ENCODE data around the gene SMG1.
"Not testable (repeated sequence)": the region's sequence is repeated elsewhere in the genome, so short reads cannot be mapped to it uniquely, and the experiment has no call there.

The SMG1 gene

GRCh38 chr16:18925986-18926865 lies at the start of gene SMG1:
SMG1 (minus strand) TSS chr16:18926408; CDS start chr16:18926041, 367 bp downstream.
- not testable (repeated sequence) for FAIRE-seq

- no peak for FAIRE-seq
Observed at GRCh38 chr16:18975109-18975508, 48.9 kb upstream of the SMG1 start.

DNA sequence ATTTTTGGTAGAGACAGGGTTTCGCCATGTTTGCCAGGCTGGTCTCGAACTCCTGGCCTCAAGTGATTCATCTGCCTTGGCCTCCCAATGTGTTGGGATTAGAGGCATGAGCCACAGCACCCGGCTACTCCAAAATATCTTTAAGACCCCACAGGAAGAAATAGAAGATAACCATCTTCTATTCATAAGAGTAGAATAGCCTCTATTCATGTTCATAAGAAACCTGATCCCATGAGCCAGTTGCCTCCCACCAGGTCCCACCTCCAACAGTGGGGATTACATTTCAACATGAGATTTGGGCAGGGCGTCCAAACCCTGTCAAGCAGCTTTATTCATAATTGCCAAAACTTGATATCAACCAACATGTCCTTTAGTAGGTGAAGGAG lies 43.6 kb upstream of the SMG1 start:
- FAIRE-seq = no peak

DNA sequence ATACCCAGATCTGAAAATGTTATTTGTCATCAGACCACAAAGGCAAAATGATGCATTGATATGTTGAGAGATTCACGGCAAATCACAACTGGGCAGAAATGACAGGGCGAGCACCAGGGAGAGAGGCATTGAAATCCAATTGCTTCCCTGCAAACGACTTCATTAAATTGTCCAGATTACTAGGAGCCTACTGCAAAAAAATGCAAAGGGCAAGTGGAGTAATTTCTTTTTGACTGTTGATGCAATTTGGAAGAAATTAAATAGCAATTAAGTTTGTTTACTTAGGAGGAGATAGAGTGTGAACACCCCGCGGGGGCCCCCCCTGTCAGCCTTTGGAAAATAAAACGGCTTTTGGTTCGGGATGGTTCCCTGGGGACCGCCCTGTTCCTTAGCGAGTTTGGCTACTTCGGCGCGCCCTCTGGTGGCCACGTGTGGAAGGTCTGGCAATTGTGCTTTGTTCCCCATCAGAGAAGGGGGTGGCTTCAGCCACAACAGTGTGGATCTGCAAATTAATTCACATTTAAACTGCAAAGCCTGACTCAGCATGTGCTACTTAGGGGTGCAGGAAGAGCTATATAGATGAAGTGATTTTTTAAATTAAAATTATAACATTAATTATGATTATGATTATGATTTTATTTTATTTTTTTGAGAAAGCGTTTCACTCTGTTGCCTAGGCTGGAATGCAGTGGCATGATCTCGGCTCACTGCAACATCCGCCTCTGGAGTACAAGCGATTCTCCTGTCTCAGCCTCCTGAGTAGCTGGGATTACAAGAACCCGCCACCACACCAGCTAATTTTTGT lies 43.0 kb upstream of the SMG1 start:
- no peak for FAIRE-seq

GRCh38 chr16:18966791-18967190 lies 40.6 kb upstream of the SMG1 start:
- no peak for FAIRE-seq

DNA sequence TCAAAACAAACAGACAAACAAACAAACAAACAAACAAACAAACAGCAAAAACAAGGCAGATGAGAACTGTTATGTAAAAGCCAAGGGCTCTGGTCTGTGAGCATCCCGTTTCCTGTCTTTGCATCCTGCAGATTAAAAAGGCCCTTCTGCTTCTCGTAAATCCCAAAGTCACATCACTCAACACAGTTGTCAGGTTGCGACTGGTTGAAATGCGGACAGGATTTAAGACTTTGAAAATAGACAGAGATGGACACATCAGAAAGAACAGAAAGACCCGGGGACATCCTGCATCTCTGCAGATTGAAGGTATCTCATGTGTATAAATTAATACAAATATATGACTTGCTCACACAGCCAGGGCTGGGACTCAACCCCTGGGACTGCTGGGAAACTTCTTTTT lies 39.3 kb upstream of the SMG1 start:
- no peak for FAIRE-seq

DNA sequence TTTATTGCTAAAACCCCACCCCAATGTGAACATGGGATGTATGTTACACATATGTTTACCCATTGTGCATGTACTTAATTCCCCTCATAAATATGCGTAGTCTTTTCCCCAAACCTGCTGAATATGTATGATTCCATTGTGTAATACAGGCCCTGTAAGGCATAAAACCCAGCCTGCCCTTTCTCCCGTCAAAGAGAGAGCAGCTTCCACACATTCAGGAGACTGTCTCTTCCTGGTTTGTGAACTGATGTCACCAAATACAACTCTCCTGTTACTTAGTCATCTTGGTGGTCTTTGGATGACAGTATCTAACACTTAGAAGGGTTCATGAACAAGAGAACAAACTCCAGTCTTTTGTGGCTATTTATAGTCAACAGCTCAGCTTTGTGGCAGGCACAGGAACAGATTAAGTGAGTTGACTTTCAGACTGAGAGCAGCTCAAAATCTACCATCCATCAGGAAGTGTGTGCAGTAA lies 32.9 kb upstream of the SMG1 start:
- FAIRE-seq = no peak

GRCh38 chr16:18958621-18959029 lies 32.4 kb upstream of the SMG1 start:
- no peak for FAIRE-seq

DNA sequence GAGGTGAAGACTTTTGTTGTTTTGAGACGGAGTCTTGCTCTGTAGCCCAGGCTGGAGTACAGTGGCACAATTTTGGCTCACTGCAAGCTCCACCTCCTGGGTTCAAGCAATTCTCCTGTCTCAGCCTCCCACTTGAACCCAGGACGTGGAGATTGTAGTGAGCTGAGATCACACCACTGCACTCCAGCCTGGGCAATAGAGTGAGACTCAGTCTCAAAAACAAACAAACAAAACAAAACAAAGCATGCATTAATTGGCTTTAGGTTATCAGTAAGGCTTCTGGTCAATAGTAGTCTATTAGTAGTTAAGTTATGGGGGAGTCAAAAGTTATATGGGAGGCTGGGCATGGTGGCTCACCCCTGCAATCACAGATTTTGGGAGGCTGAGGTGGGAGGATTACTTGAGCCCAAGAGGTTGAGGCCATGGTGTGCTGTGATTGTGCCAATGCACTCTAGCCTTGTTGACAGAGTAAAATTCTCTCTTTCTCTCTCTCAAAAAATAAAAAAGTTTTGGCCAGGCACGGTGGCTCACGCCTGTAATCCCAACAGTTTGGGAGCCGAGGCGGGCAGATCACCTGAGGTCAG lies 30.5 kb upstream of the SMG1 start:
- not testable (repeated sequence) for FAIRE-seq

DNA sequence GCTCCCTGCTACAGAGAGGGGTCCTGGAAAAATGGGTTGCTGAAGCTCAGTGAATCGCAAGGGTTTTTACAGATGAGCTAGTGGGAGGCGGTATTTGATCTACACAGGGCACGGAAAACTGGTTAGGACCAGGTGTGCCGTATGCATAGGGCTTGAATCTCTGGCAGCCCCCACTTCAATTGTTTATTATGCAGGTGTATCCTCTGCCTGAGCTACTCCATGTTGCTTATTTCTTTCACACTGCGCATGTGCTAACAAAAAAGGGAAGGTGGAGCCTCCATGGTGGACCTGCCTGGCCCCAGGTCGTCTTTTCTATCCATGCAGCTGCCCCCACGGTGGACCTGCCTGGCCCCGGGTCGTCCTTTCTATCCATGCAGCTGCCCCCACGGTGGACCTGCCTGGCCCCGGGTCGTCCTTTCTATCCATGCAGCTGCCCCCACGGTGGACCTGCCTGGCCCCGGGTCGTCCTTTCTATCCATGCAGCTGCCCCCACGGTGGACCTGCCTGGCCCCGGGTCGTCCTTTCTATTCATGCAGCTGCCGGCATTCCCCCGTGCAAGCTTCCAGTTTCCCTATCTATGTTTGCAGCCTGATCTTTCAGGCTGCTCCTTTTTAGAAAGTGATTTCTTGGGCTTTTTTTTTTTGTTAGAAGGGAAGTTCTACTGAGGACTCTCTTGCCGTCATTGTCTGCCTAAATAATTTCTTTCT lies 29.8 kb upstream of the SMG1 start:
- FAIRE-seq = not testable (repeated sequence)

DNA sequence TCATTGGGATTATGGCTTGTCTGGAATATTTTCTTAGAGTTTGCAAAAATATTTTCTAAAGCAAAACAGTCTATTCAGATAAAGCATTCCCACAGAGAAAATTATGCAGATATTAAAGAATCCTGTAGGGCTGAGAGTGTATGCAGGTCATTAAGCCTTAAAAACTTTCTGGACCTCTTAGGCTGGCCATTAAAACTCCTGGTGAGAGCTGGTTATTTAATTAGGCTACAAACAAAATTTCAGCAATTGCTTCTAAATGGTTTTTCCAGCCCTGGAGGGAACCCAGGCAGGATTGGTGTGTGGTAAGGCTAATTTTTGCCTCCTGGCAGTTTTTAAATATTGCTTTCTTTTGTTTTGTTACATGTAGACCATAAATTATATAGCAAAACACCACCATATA lies 27.3 kb upstream of the SMG1 start:
- no peak for FAIRE-seq

GRCh38 chr16:18950469-18951185 lies 24.4 kb upstream of the SMG1 start:
- no peak for FAIRE-seq

DNA sequence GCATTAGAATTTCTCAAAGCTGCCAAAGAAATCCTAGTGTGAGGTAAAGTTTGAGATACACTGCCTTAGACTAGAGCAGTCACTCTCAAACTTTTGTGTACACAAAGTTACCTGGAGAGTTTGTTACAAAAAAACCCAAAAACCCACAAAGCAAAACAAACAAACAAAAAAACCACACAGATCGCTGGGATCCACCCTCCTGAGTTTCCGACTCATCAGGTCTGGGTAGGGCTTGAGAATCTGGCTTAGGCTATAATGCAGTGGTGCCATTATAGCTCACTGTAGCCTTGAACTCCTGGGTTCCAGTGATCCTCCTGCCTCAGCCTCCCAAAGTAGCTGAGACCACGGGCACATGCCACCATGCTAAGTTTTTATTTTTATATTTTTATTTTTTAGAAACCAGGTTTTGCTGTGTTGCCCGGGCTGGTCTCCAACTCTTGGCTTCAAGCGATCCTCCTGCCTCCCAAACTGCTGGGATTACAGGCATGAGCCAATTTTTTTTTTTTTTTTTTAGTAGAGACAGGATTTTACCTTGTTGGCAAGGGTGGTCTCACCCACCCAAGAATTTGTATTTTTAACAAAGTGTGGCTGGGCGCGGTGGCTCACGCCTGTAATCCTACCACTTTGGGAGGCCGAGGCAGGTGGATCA lies 22.3 kb upstream of the SMG1 start:
- FAIRE-seq = no peak

DNA sequence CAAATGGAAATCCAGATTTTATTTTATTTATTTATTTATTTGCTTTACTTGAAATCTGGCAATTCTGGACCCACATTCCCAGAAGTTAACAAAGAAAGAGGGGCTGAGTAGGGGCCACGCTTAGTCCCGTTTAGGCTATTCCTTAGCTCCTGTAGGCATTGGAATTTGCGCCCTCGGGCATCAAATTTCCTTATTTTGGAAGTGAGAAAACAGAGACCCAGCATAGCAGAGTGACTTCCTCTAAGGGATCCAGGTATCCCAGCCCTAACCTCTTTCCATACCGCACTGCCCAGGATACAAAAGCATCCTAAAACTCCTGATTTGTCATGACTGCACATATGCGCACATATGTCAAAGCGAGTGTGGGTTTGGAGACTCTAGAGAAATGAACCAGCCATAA lies 19.0 kb upstream of the SMG1 start:
- no peak for FAIRE-seq

DNA sequence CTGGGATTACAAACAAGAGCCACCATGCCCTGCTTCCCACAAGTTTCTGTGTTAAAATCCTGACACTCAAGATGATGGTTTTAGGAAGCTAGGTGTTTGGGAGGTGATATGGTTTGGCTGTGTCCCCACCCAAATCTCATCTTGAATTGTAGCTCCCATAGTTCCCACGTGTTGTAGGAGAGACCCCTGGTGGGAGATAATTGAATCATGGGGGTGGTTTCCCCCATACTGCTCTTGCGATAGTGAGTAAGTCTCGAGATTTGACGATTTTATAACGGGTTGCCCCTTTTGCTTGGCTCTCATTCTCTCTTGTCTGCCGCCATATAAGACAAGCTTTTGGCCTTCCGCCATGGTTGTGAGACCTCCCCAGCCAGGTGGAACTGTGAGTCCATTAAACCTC lies 17.2 kb upstream of the SMG1 start:
- FAIRE-seq = no peak

DNA sequence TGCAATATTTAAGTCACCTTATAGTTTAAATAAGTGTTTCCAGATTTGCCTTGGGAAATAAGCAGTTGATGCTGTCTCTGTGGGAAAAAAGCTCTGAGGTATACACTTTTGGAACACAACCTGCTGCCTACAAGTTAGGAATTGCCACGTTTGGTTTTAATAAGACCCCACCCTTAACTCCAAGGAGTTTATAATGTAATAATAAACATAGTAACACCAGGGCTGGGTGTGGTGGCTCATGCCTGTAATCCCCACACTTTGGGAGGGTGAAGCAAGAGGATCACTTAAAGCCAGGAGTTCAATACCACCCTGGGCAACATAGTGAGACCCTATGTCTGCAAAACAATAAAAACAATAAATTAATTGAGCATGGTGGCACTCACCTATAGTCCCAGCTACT lies 15.9 kb upstream of the SMG1 start:
- FAIRE-seq = no peak

- FAIRE-seq = no peak
Observed at GRCh38 chr16:18941471-18941870, 15.3 kb upstream of the SMG1 start.

DNA sequence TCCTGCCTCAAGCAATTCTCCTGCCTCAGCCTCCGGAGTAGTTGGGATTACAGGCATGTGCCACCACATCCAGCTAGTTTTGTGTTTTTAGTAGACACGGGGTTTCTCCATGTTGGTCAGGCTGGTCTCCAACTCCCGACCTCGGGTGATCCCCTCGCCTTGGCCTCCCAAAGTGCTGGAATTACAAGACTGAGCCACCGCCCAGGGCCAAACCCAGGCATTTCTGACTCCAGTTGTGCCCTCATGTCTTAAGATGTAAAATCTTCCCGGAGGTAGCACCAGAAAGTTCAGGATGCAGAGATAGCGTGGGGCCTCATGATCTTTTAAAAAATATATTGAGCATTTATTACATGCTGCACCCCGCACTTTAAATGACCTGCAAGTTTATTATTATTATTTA lies 12.8 kb upstream of the SMG1 start:
- no peak for FAIRE-seq

- FAIRE-seq = no peak
Observed at GRCh38 chr16:18937390-18937789, 11.2 kb upstream of the SMG1 start.

- no peak for FAIRE-seq
Observed at GRCh38 chr16:18936727-18937340, 10.6 kb upstream of the SMG1 start.

DNA sequence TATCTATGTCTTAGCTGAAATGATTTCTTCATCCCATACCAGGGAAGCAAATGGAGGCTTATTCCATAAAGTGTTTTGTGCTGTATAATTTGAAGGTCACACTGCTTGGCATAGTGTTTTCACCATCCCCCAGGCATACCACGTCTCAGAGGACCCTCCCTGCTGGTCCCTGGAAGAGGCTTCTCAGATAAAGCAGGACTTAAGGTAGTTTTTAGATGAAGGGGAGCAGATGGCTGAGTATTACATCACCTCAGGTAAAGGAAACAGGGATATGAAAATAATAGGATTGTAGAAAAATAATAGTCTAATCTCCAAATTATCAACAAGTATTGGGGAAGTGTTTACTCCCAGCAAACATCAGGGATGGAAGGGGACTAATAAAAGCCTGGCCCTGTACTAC lies 7.3 kb upstream of the SMG1 start:
- FAIRE-seq = no peak
